Hepatocyte (in vitro differentiated cells): Measurements from ENCODE around the gene RALGAPA2.

Experiments used
- EZH2phosphoT487 ChIP-seq: fragments of 200-600 bp; sonication (generic); IDR thresholded peaks from one replicate; pipeline ENCODE4 v1.6.1; 2018; ENCODE audit warnings: antibody characterized with exemption, mild to moderate bottlenecking, low read depth, moderate library complexity; ENCODE audit not compliant: unreplicated experiment, severe bottlenecking
- TF ChIP-seq, protein P1 (sequence below): fragments of 200-600 bp; sonication (generic); IDR thresholded peaks from 2 replicates; pipeline ENCODE4 v1.5.1; 2016; ENCODE audit warnings: antibody characterized with exemption, mild to moderate bottlenecking; ENCODE audit not compliant: poor library complexity

DNA sequence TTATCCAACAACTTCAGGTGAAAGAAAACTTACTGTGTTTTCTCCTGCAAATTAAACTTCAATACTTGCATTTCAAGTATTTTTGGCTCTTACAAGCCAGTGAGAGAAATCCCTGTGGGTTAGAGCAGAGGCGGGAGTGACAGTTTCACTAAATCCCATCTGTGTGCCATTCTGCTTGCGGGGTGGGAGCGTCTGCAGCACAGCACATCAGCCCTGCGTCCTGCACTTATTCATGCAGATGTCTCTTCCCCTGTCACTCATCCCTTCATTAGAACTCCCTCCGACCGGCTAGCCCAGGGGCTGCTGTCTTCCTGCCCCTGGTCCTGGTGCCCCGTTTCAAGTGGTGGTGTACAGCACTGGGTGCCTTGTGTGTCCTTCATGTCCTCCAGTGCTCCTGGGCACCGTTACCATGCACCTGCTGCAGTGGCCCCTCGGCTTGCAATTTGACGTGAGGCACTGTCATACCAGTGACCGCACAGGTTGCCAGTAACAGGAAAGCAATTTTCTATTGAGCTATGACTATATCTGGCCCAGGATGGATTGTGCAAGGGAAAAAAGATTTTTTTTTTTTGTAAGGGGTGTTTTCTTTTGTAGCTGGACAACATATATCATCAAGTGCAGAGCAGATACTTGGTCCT lies 285.1 kb downstream of the RALGAPA2 start:
- TF ChIP-seq EZH2phosphoT487, result no peak
- TF ChIP-seq, protein P1, sequence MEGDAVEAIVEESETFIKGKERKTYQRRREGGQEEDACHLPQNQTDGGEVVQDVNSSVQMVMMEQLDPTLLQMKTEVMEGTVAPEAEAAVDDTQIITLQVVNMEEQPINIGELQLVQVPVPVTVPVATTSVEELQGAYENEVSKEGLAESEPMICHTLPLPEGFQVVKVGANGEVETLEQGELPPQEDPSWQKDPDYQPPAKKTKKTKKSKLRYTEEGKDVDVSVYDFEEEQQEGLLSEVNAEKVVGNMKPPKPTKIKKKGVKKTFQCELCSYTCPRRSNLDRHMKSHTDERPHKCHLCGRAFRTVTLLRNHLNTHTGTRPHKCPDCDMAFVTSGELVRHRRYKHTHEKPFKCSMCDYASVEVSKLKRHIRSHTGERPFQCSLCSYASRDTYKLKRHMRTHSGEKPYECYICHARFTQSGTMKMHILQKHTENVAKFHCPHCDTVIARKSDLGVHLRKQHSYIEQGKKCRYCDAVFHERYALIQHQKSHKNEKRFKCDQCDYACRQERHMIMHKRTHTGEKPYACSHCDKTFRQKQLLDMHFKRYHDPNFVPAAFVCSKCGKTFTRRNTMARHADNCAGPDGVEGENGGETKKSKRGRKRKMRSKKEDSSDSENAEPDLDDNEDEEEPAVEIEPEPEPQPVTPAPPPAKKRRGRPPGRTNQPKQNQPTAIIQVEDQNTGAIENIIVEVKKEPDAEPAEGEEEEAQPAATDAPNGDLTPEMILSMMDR, result no peak
